AG04450 (cell line): ENCODE data around the gene PLPPR3. TPM values are rescaled to one million over a fixed set of nuclear protein-coding genes. Genes with fewer than 3 reads are reported as not detected.
A peak's percentile ranks its signal among the peaks of the same experiment; 100 is the strongest.
"Not testable (repeated sequence)": the region's sequence is repeated elsewhere in the genome, so short reads cannot be mapped to it uniquely, and the experiment has no call there.

ENCODE experiments used
- CTCF ChIA-PET: fragments of 300-600, 350-600 bp; formaldehyde crosslinking; extraction: SDS; loops from one replicate; lab custom pipeline; 2022; ENCODE audit warnings: antibody characterized with exemption, inconsistent platforms; lab: Charles Lee
- POLR2A ChIA-PET: fragments of 350-600 bp; formaldehyde crosslinking; extraction: SDS; loops from one replicate; lab custom pipeline; 2021; ENCODE audit warnings: antibody characterized with exemption, inconsistent platforms; lab: Yijun Ruan, JAX
- DNase-seq: peaks from one replicate; pipeline ENCODE4 v3.0.0-alpha.2; 2011; ENCODE audit warnings: low read depth, low spot score
- H3K27ac ChIP-seq: one replicate; pipeline ENCODE4 v1.5.1; 2012; ENCODE audit warnings: low read depth, low read length, control low read depth
- H3K27me3 ChIP-seq: one replicate; pipeline ENCODE4 v1.6.0; 2012; ENCODE audit warnings: low read length; ENCODE audit not compliant: control insufficient read depth, insufficient read depth
- H3K4me3 ChIP-seq: 2 replicates; pipeline ENCODE4 v1.5.1; 2011; ENCODE audit warnings: mild to moderate bottlenecking, low read depth, low read length, control low read depth
- H3K9me3 ChIP-seq: 2 replicates; pipeline ENCODE4 v1.5.1; 2012; ENCODE audit warnings: low read length; ENCODE audit not compliant: control insufficient read depth, insufficient read depth
- CTCF ChIP-seq: IDR thresholded peaks from 2 replicates; pipeline ENCODE4 v1.5.1; 2011; ENCODE audit warnings: low read depth, low read length, control low read depth, inconsistent platforms
- polyA plus RNA-seq: library from polyadenylated mRNA; depleted of rRNA; stranded (reverse); fragments of >200 nt; gene quantifications from 2 replicates; pipeline ENCODE4 v1.2.3, GENCODE V29; 2011

The PLPPR3 gene
- polyA plus RNA-seq, 1 experiment, result 1.3 TPM

GRCh38 chr19:850221-850978, 28.6 kb upstream of the PLPPR3 start:
- Histone ChIP-seq H3K9me3 (no peaks in the 10 kb centered on the region; the same call in 1 of the 2 replicates), H3K27me3 (peaks cover 23% of the 10 kb centered on the region), H3K27ac (peak overlapping the region; percentile 82), H3K4me3 (peak overlapping the region; percentile 7; the same call in 1 of the 2 replicates)
- peak; percentile 56 for DNase-seq
- ChIA-PET POLR2A (interaction anchor here (0.5 to 1.2 kb wide), 5 partner anchors 9 to 134 kb away, joined by 3 to 8 read pairs (median 6); partner anchors contain the start of gene WDR18), CTCF (interaction anchor here (0.5 to 1.1 kb wide), 2 partner anchors 80 to 331 kb away, joined by 5 to 9 read pairs; no protein-coding TSS in a partner anchor)
- no peak for TF ChIP-seq CTCF

- CTCF ChIA-PET, result interaction anchor here (0.5 to 0.9 kb wide), 2 partner anchors 9 to 152 kb away, joined by 3 to 4 read pairs; no protein-coding TSS in a partner anchor
- not testable (repeated sequence) for DNase-seq, H3K4me3 ChIP-seq, H3K27ac ChIP-seq, H3K9me3 ChIP-seq
- peaks cover 28% of the 10 kb centered on the region for H3K27me3 ChIP-seq
- POLR2A ChIA-PET, result interaction anchor here (2.0 kb wide), 1 partner anchor 46 kb away, joined by 5 read pairs; no protein-coding TSS in a partner anchor
These were observed 27.4 kb upstream of the PLPPR3 start for GRCh38 chr19:849195-849594.

GRCh38 chr19:848386-848921, 26.7 kb upstream of the PLPPR3 start:
- Histone ChIP-seq H3K27ac (no peak overlapping the region), H3K9me3 (no peaks in the 10 kb centered on the region; the same call in 1 of the 2 replicates), H3K4me3 (no peak overlapping the region), H3K27me3 (peaks cover 33% of the 10 kb centered on the region)
- ChIA-PET CTCF (interaction anchor here (0.9 kb wide), 1 partner anchor 153 kb away, joined by 3 read pairs; no protein-coding TSS in a partner anchor), POLR2A (interaction anchor here (0.7 to 2.0 kb wide), 2 partner anchors 46 to 149 kb away, joined by 3 to 5 read pairs; no protein-coding TSS in a partner anchor)
- TF ChIP-seq CTCF, result no peak
- no peak for DNase-seq

GRCh38 chr19:845707-846521, 24.2 kb upstream of the PLPPR3 start:
- ChIA-PET POLR2A (interaction anchor here (0.6 kb wide), 1 partner anchor 44 kb away, joined by 13 read pairs; no protein-coding TSS in a partner anchor), CTCF (interaction anchor here (1.1 kb wide), 1 partner anchor 76 kb away, joined by 5 read pairs; no protein-coding TSS in a partner anchor)
- no peak for DNase-seq
- H3K4me3 ChIP-seq, result no peak overlapping the region
- H3K27ac ChIP-seq, result no peak overlapping the region
- no peaks in the 10 kb centered on the region; the same call in 1 of the 2 replicates for H3K9me3 ChIP-seq
- TF ChIP-seq CTCF, result no peak
- peaks cover 26% of the 10 kb centered on the region for H3K27me3 ChIP-seq

GRCh38 chr19:844546-844971, 22.8 kb upstream of the PLPPR3 start:
- no peak overlapping the region for H3K27ac ChIP-seq
- TF ChIP-seq CTCF, result no peak
- no peaks in the 10 kb centered on the region; the same call in 1 of the 2 replicates for H3K9me3 ChIP-seq
- peaks cover 26% of the 10 kb centered on the region for H3K27me3 ChIP-seq
- no peak for DNase-seq
- POLR2A ChIA-PET, result interaction anchor here (0.6 to 0.7 kb wide), 3 partner anchors 32 to 51 kb away, joined by 3 read pairs; no protein-coding TSS in a partner anchor
- H3K4me3 ChIP-seq, result no peak overlapping the region
- CTCF ChIA-PET, result no interaction called here
